K562 (cell line): ENCODE results near the gene SGMS1. TPM values are rescaled to one million over a fixed set of nuclear protein-coding genes. Genes with fewer than 3 reads are reported as not detected.

Experiments
- ATAC-seq: fragments of 200-7000 bp; cut with Tn5 transposase; 3 replicates; pipeline ENCODE4 v1.9.1; 2020; ENCODE audit warnings: moderate library complexity
- BruUV-seq: library from RNA; stranded (reverse); fragments of 400-500 nt; replicated peaks from 2 replicates; lab custom pipeline; 2021; lab: Mats Ljungman, UMichigan
- CTCF ChIA-PET: fragments of 300-600 bp; formaldehyde crosslinking; extraction: SDS; loops from one replicate; lab custom pipeline; 2021; ENCODE audit warnings: low intra/inter-chr PET ratio; lab: Yijun Ruan, JAX
- POLR2A ChIA-PET: fragments of 300-600, 350-650 bp; sonication (Branson Sonifier 250); formaldehyde crosslinking; extraction: SDS; loops from one replicate; lab custom pipeline; 2021; ENCODE audit warnings: antibody characterized with exemption, inconsistent platforms; lab: Yijun Ruan, JAX
- DNase-seq, 4 experiments: peaks; one replicate each; pipeline versions ENCODE4 v3.0.0 to v3.0.0-alpha.2; 2011 to 2018; ENCODE audit warnings: low spot score in 3 of 4, mixed read lengths in 3 of 4; ENCODE audit errors: extremely low read depth in 1 of 4
- FAIRE-seq: peaks from 2 replicates; lab custom pipeline; 2011; peaks lifted over from hg19 to GRCh38; lab: Jason Lieb, UNC
- H2AFZ ChIP-seq: 2 replicates; pipeline ENCODE4 v1.6.0; 2011; ENCODE audit warnings: low read depth, low read length, control low read depth, inconsistent platforms
- H3K27ac ChIP-seq: fragments of 200-600 bp; 3 replicates; pipeline ENCODE4 v1.8.0; 2011; ENCODE audit warnings: low read depth, mild to moderate bottlenecking, control low read depth, inconsistent platforms, low read length, moderate library complexity, mixed read lengths; ENCODE audit errors: extremely low read depth
- H3K27me3 ChIP-seq, 2 experiments: fragments of 300-600 bp in 1 of 2; 2 replicates in 1 of 2; 3 replicates in 1 of 2; pipeline versions ENCODE4 v1.6.0 to v1.8.0; 2011; ENCODE audit warnings: inconsistent platforms in 2 of 2, low read length in 2 of 2, mild to moderate bottlenecking in 1 of 2, mixed read lengths in 1 of 2, moderate library complexity in 1 of 2; ENCODE audit not compliant: control insufficient read depth in 2 of 2, insufficient read depth in 2 of 2
- H3K36me3 ChIP-seq: fragments of 300-600 bp; 3 replicates; pipeline ENCODE4 v1.8.0; 2011; ENCODE audit warnings: mild to moderate bottlenecking, low read length, inconsistent platforms; ENCODE audit not compliant: control insufficient read depth, insufficient read depth
- H3K4me1 ChIP-seq, 2 experiments: fragments of 200-600 bp in 1 of 2; replicated peaks in 1 of 2; 2 replicates in 1 of 2; 3 replicates in 1 of 2; pipeline versions ENCODE4 v1.5.1 to v1.8.0; 2011; ENCODE audit warnings: inconsistent platforms in 2 of 2, low read length in 2 of 2, mild to moderate bottlenecking in 1 of 2, mixed read lengths in 1 of 2, moderate library complexity in 1 of 2; ENCODE audit not compliant: control insufficient read depth in 2 of 2, insufficient read depth in 2 of 2
- H3K4me2 ChIP-seq: 2 replicates; pipeline ENCODE4 v1.6.1; 2011; ENCODE audit warnings: low read length, control low read depth, inconsistent platforms, mixed read lengths; ENCODE audit not compliant: insufficient read depth
- H3K4me3 ChIP-seq: fragments of 200-600 bp; sonication (generic), shearing (Covaris generic); 2 replicates; pipeline ENCODE4 v1.5.1; 2016; ENCODE audit warnings: control low read depth, inconsistent platforms
- H3K79me2 ChIP-seq: fragments of 200-600 bp; 3 replicates; pipeline ENCODE4 v1.8.0; 2011; ENCODE audit warnings: low read length, inconsistent platforms; ENCODE audit not compliant: control insufficient read depth, insufficient read depth
- H3K9ac ChIP-seq, 2 experiments: 2 replicates each; pipeline versions ENCODE4 v1.6.0 to v1.6.1; 2011; ENCODE audit warnings: low read depth in 2 of 2, low read length in 2 of 2, control low read depth in 1 of 2, inconsistent platforms in 1 of 2, mild to moderate bottlenecking in 1 of 2, mixed read lengths in 1 of 2; ENCODE audit not compliant: insufficient read depth in 1 of 2
- H3K9me1 ChIP-seq: one replicate; pipeline ENCODE4 v1.6.0; 2011; ENCODE audit warnings: inconsistent platforms, mild to moderate bottlenecking, low read length, moderate library complexity; ENCODE audit not compliant: control insufficient read depth, insufficient read depth
- H3K9me3 ChIP-seq: replicated peaks from 2 replicates; pipeline ENCODE4 v1.5.1; 2011; ENCODE audit warnings: low read depth, low read length, inconsistent platforms; ENCODE audit not compliant: control insufficient read depth, insufficient read depth
- H4K20me1 ChIP-seq: replicated peaks from 2 replicates; pipeline ENCODE4 v1.6.1; 2011; ENCODE audit warnings: low read length, inconsistent platforms, mixed read lengths; ENCODE audit not compliant: control insufficient read depth, insufficient read depth
- FIP1L1 ChIP-seq: fragments of 200-400 bp; formaldehyde crosslinking; IDR thresholded peaks from 2 replicates; pipeline ENCODE4 v1.6.1; 2018; ENCODE audit warnings: mild to moderate bottlenecking, low read depth, low read length; ENCODE audit not compliant: poor library complexity, severe bottlenecking
- KDM2B ChIP-seq: fragments of 250-450 bp; sonication (Bioruptor Pico); IDR thresholded peaks from 2 replicates; pipeline ENCODE4 v1.8.0; 2021; ENCODE audit warnings: mild to moderate bottlenecking, moderate library complexity
- MCM3 ChIP-seq: fragments of 450-650 bp; IDR thresholded peaks from 2 replicates; pipeline ENCODE4 v1.6.1; 2016
- MYC ChIP-seq, 2 experiments: fragments of 250-450 bp in 1 of 2; sonication (Bioruptor Pico) in 1 of 2; IDR thresholded peaks; 2 replicates each; pipeline versions ENCODE4 v1.5.1 to v1.6.1; 2012 to 2021; ENCODE audit warnings: low read depth in 2 of 2, borderline replicate concordance in 1 of 2, improper control_type of control experiment in 1 of 2, low read length in 1 of 2, mild to moderate bottlenecking in 1 of 2, moderate library complexity in 1 of 2
- NFE2L1 ChIP-seq: fragments of 450-650 bp; IDR thresholded peaks from 2 replicates; pipeline ENCODE4 v1.6.1; 2016; ENCODE audit warnings: missing genetic modification characterization, low read depth, mild to moderate bottlenecking, missing compliant biosample characterization, moderate library complexity, borderline replicate concordance
- PRMT5 ChIP-seq: sonication (generic); formaldehyde crosslinking; IDR thresholded peaks from 2 replicates; pipeline ENCODE4 v1.5.0; 2020; ENCODE audit warnings: missing genetic modification reagents
- SMARCA4 ChIP-seq: fragments of 450-650 bp; IDR thresholded peaks from 2 replicates; pipeline ENCODE4 v1.6.1; 2016
- TFAM ChIP-seq: fragments of 250-450 bp; sonication (Bioruptor Pico); conservative IDR thresholded peaks from 2 replicates; pipeline ENCODE4 v1.5.0; 2021; ENCODE audit warnings: mild to moderate bottlenecking, moderate library complexity
- TGIF2 ChIP-seq: sonication (generic); formaldehyde crosslinking; IDR thresholded peaks from 2 replicates; pipeline ENCODE4 v1.8.1; 2022; ENCODE audit warnings: mild to moderate bottlenecking, missing genetic modification reagents, moderate library complexity
- ZNF311 ChIP-seq: fragments of 250-450 bp; sonication (Bioruptor Pico); IDR thresholded peaks from 2 replicates; pipeline ENCODE4 v1.4.0; 2020; ENCODE audit warnings: mild to moderate bottlenecking, moderate library complexity
- ZNF316 ChIP-seq: fragments of 450-650 bp; IDR thresholded peaks from 2 replicates; pipeline ENCODE4 v1.6.1; 2016
- ZNF551 ChIP-seq: fragments of 250-450 bp; sonication (Bioruptor Pico); IDR thresholded peaks from 2 replicates; pipeline ENCODE4 v1.5.0; 2021; ENCODE audit warnings: mild to moderate bottlenecking, moderate library complexity
- ZNF589 ChIP-seq: fragments of 200-800 bp; sonication (Bioruptor generic); IDR thresholded peaks from 2 replicates; pipeline ENCODE4 v1.6.1; 2016; ENCODE audit warnings: low read depth, missing genetic modification characterization, missing compliant biosample characterization
- WGBS: fragments of 100-300 bp; shearing (Covaris generic); methylation state at CpG from one replicate; pipeline ENCODE4 v1.1.6; 2016; ENCODE audit warnings: low coverage, mixed read lengths; ENCODE audit not compliant: insufficient coverage; ENCODE audit errors: missing lambda C conversion rate; 5-methylcytosine and 5-hydroxymethylcytosine counted together
- in situ Hi-C: fragments of 300-500 bp; cut with MboI; formaldehyde crosslinking; loops from 4 replicates; pipeline ENCODE4 v1.15.0; 2018; ENCODE audit warnings: inconsistent platforms, mixed read lengths
- intact Hi-C: fragments of 100-400 bp; cut with micrococcal nuclease; formaldehyde crosslinking; loops from 2 replicates; pipeline ENCODE4 v1.14.2; 2022
- polyA plus RNA-seq, 8 experiments: library from polyadenylated mRNA; depleted of rRNA in 4 of 8; stranded (reverse) in 5 of 8; unstranded in 3 of 8; fragments of >200 nt; fragmentation: Nextera tagmentation in 2 of 8; fragmentation: Illumina TruSeq in 1 of 8; extraction: Ambion mirVana in 2 of 8; extraction: Trizol in 1 of 8; gene quantifications; 2 replicates each; pipeline versions ENCODE4 v1.2.1 to v1.2.3, GENCODE V29; 2011 to 2014; ENCODE audit warnings: inconsistent platforms in 1 of 8, missing spikeins in 1 of 8
- total RNA-seq, 7 experiments: library from RNA; depleted of rRNA in 6 of 7; stranded (reverse); fragments of >200 nt in 6 of 7; fragmentation: Illumina TruSeq in 2 of 7; extraction: Trizol in 2 of 7; gene quantifications; 2 replicates each; pipeline versions ENCODE4 v1.2.1 to v1.2.3, GENCODE V29; 2011 to 2021; ENCODE audit warnings: low replicate concordance in 1 of 7
- TF ChIP-seq, protein P1 (sequence below): fragments of 450-650 bp; IDR thresholded peaks from 2 replicates; pipeline ENCODE4 v1.6.1; 2016

Gene SGMS1
- total and polyA plus RNA-seq, 9 of the 15 experiments (the other 6 are each of a cell fraction or from before 2014, with no cell fraction given): 22.6 to 232 (median 82.2) TPM

DNA sequence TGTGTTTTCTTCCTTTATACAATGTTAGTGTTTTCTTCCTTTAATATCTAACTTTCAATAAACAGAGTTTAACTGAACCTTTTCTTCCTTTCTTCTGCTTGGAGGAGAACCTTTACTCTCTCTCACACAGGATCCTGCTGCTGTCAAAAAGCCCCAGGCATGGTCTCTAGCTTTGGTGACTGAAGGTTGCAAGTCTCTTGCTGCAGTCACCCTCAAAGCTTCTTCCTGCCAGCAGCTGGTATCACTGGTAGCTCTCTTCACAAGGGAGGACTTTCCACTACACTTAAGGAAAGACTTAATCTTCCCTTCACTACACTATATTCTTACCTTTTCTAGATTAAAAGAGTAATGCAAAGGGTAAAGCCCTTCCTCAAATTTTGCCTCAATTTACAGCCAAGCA, 153.4 kb downstream of the SGMS1 start:
- H3K27ac ChIP-seq: no peak overlapping the region
- intact Hi-C loops: no loop called here

DNA sequence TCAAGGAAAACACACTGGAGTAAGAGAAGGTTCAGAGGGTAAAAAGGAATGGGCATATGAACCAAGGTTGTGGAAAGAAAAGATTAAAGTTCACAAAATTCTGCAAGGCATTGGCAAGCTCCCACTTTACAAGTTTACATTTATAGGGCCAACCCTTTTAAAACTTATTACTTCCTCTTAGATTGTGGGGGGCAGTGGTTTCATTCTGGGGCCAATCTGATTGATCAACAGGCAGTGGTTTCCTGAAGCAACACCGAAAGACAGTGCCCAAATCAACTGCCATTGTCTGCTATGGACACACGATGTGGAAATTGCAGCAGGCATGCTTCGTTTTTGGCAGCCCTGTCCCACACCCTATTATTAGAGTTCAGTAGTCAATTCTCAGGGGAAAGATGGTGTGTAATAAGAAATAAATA, 154.0 kb downstream of the SGMS1 start:
- no peak overlapping the region for H3K9ac ChIP-seq
- WGBS: 22% methylated on average over 3 of the region's 3 CpGs
- no peaks in the 10 kb centered on the region for H3K9me1 ChIP-seq
- H3K79me2 ChIP-seq: peaks cover 17% of the 10 kb centered on the region; the same call in 1 of the 3 replicates
- FAIRE-seq (no peak), DNase-seq (no peak), ATAC-seq (no peak; the same call in 2 of the 3 replicates)
- H3K9me3 ChIP-seq: no peaks in the 10 kb centered on the region
- TF ChIP-seq, protein P1, sequence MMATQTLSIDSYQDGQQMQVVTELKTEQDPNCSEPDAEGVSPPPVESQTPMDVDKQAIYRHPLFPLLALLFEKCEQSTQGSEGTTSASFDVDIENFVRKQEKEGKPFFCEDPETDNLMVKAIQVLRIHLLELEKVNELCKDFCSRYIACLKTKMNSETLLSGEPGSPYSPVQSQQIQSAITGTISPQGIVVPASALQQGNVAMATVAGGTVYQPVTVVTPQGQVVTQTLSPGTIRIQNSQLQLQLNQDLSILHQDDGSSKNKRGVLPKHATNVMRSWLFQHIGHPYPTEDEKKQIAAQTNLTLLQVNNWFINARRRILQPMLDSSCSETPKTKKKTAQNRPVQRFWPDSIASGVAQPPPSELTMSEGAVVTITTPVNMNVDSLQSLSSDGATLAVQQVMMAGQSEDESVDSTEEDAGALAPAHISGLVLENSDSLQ: no peak
- TF ChIP-seq ZNF316 (no peak), TGIF2 (CRISPR knock-in tag) (no peak), SMARCA4 (no peak), MYC (IDR thresholded peaks at IDR 0.05; ENCODE audit: low read depth, low read length) (no peak), MYC (CRISPR knock-in tag; IDR thresholded peaks at IDR 0.05; ENCODE audit: borderline replicate concordance, low read depth) (no peak), ZNF589 (no peak)
- H3K27me3 ChIP-seq: no peaks in the 10 kb centered on the region
- H3K4me2 ChIP-seq: no peak overlapping the region
- no peak overlapping the region for H3K27ac ChIP-seq
- intact Hi-C loops (no loop called here), in situ Hi-C loops (no loop called here)
- H4K20me1 ChIP-seq: no peaks in the 10 kb centered on the region
- no peaks in the 10 kb centered on the region; a peak in 3 of 5 replicates for H3K4me1 ChIP-seq
- BruUV-seq: no TSS peak
- ChIA-PET POLR2A (interaction anchor here (1.5 kb wide), 1 partner anchor 9 kb away, joined by 6 read pairs; no protein-coding TSS in a partner anchor), CTCF (no interaction called here)
- H3K36me3 ChIP-seq: no peaks in the 10 kb centered on the region
- H2AFZ ChIP-seq: no peak overlapping the region
- H3K4me3 ChIP-seq: no peak overlapping the region

More for the DNA sequence above, 153.4 kb downstream of the SGMS1 start:
- no peaks in the 10 kb centered on the region for H3K36me3 ChIP-seq
- H3K9me1 ChIP-seq: no peaks in the 10 kb centered on the region
- no peaks in the 10 kb centered on the region for H3K27me3 ChIP-seq
- H3K79me2 ChIP-seq: peaks cover 17% of the 10 kb centered on the region; the same call in 1 of the 3 replicates
- H3K9me3 ChIP-seq: no peaks in the 10 kb centered on the region
- H3K4me1 ChIP-seq: no peaks in the 10 kb centered on the region; a peak in 3 of 5 replicates
- CTCF ChIA-PET: no interaction called here
- no TSS peak for BruUV-seq
- H3K4me3 ChIP-seq: no peak overlapping the region
- in situ Hi-C loops: no loop called here
- no peak overlapping the region for H3K9ac ChIP-seq
- no peak for FAIRE-seq
- TF ChIP-seq ZNF311 (CRISPR knock-in tag): no peak
- no peak for TF ChIP-seq KDM2B (CRISPR knock-in tag)
- TF ChIP-seq ZNF551 (CRISPR knock-in tag): no peak
- no peak for TF ChIP-seq NFE2L1 (tag)
- TF ChIP-seq TFAM: no peak
- TF ChIP-seq MCM3: no peak
- TF ChIP-seq PRMT5: no peak
- no peak for TF ChIP-seq FIP1L1
- TF ChIP-seq, all 486 proteins: peak for 0
- ATAC-seq (peak; percentile 61), DNase-seq (no peak)
- POLR2A ChIA-PET: interaction anchor here (1.2 to 1.5 kb wide), 2 partner anchors 9 to 154 kb away, joined by 3 to 6 read pairs; no protein-coding TSS in a partner anchor
- no peaks in the 10 kb centered on the region for H4K20me1 ChIP-seq
- H2AFZ ChIP-seq: no peak overlapping the region
- no peak overlapping the region for H3K4me2 ChIP-seq
